ENCODE measurements around the gene TWNK.
A peak's percentile ranks its signal among the peaks of the same experiment; 100 is the strongest.
"Not testable (repeated sequence)": the region's sequence is repeated elsewhere in the genome, so short reads cannot be mapped to it uniquely, and the experiment has no call there.

The TWNK gene

DNA sequence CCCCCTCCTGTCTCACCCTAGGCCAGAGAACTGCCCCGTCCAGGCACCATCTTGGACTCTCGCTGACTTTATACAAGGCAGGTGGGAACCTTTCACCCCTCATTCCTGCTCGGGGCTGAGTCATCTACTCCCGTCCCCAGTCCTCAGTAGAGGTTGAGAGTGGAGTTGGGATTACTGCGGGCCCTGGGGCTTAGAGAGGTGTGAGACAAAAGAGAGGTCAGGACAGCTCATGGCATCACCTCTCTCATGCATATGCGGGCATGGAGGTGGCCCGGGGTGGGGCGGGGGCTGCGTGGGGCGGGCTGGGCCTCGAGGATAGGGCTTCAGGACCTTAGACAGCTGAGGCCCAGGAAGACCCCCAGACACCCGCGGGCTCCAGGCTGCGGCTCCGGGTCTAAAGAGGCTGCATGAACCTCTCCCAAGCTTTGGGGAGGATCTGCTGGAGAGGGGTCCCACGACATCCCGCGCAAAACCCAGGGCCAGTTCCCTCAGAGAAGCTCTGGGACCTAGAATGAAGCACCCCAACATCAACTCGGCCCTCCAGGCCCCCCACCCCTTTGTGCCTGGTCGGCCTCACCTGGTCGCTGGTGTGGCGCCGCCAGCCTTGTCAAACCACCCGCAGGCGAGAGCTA is 43.3 kb downstream of the TWNK start:
- no peak for DNase-seq (ENCODE audit: low spot score)

DNA sequence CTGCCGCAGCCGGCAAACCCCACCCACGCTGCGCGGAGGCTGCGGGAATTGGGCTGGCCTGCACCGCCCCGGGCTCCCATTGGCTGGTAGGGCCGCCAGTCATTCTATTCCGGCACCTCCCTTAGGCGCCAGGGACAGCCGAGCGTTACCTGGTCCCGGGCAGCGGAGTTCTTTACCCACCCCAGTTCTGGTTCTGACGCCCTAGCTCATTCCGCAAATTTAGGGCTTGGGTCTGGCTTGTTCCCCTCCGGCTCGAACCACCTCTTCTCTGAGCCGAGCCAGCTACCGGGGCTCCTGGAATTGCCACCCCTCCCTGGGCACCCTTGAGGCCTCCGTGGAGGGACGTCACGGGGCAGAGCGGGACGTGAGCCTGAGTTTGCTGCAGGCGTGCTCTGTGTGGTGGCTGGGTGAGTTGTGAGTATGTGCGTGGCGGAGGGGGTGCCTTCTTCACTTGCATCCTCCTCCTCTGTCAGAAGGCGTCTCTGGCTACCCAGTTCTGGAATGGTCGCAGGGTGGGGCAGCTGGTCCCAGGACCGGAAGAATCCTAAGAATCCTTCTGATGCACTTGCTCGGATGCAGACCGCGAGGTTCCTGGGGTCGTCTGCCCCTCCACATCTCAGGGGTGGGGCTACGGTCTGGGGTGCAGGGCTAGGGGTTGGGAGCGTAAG is 43.9 kb downstream of the TWNK start, which contains the start of the genes PDZD7 and SFXN3:
Gene PDZD7 (minus strand): TSS at position 2 of the 668 bp plus-strand sequence. CDS start 910 bp downstream, outside the sequence.
Gene SFXN3 (plus strand): TSS at position 107 of the 668 bp plus-strand sequence. CDS start 3,461 bp downstream, outside the sequence.
- DNase-seq (ENCODE audit: low spot score): peak; percentile 95

GRCh38 chr10:101031796-101032636 is 44.7 kb downstream of the TWNK start:
- peak; percentile 89 for DNase-seq (ENCODE audit: low spot score)

- DNase-seq (ENCODE audit: low spot score): peak; percentile 84
Measured at GRCh38 chr10:101032637-101033224, 45.4 kb downstream of the TWNK start.

GRCh38 chr10:101033276-101033675 is 45.9 kb downstream of the TWNK start:
- DNase-seq (ENCODE audit: low spot score): no peak

DNA sequence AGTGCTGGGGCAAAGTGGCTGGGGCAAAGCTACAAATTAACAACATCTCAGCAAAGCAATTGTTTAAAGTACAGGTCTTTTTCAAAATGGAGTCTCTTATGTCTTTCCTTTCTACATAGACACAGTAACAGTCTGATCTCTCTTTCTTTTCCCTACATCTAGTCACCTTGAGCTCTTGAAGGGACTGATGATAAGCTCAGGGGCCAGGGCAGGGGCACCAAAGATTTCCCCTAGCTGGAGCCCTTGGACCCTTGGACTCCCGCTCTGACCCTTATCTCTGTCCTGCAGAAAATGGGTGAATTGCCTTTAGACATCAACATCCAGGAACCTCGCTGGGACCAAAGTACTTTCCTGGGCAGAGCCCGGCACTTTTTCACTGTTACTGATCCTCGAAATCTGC is 47.1 kb downstream of the TWNK start:
- not testable (repeated sequence) for DNase-seq (ENCODE audit: low spot score)

DNA sequence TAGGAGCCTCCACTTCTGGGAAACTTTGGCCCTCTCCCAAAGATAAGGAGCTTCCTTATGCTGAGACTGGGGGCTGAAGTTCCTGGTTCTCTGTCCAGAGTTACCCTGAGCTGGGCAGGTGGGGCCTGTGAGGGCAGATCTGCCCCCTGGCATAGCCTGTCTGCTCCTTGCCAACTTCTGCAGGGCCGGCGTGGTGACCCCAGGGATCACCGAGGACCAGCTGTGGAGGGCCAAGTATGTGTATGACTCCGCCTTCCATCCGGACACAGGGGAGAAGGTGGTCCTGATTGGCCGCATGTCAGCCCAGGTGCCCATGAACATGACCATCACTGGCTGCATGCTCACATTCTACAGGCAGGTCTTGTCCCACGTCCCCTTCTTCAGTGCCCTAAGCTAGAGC is 48.0 kb downstream of the TWNK start:
- DNase-seq (ENCODE audit: low spot score): no peak

GRCh38 chr10:101035916-101036702 is 48.8 kb downstream of the TWNK start:
- no peak for DNase-seq (ENCODE audit: low spot score)

- no peak for DNase-seq (ENCODE audit: low spot score)
Measured at GRCh38 chr10:101036726-101037125, 49.4 kb downstream of the TWNK start.

GRCh38 chr10:101038484-101038883 is 51.1 kb downstream of the TWNK start:
- DNase-seq (ENCODE audit: low spot score): no peak

- peak; percentile 68 for DNase-seq (ENCODE audit: low spot score)
Measured at GRCh38 chr10:101040061-101040460, 52.7 kb downstream of the TWNK start.

DNA sequence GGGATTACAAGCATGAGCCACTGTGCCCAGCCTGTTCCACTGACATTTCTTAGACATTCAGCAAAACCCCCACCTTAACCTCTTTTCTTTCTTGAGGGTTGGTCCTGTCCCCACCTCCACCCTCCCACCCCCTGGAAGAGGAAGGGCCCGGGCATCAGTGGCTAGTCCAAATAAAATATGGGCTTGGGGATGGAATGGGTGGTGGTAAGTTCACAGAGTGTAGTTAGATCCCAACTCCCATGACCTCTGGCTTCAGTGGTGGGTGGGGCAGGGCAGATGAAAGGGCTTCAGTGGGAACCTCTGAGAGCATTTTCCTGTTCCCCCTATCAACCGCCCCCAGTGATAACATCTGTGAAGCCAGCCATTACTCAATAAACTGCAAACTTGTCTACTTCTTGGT is 53.5 kb downstream of the TWNK start:
- DNase-seq (ENCODE audit: low spot score): no peak

GRCh38 chr10:101041252-101041761 is 54.0 kb downstream of the TWNK start:
- peak; percentile 87 for DNase-seq (ENCODE audit: low spot score)

DNA sequence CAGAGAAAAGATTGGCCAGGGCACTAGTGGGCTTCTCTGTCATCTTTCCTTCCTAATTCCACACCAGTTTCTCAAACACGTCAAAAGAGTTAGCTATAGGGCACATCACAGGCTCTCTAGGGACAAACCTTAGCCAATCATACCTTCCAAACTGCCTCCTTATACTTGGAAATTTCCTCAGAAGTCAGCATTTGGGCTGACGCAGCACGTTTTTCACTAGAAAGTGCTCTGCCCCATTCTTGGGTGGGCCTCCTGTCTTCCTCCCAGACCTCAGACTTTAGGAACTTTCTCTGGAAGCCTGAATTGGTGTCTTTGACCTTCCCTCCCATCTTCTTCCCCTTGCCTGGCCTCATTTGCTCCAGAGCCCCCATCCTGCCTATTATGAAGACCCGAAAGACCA is 54.8 kb downstream of the TWNK start:
- DNase-seq (ENCODE audit: low spot score): no peak

DNA sequence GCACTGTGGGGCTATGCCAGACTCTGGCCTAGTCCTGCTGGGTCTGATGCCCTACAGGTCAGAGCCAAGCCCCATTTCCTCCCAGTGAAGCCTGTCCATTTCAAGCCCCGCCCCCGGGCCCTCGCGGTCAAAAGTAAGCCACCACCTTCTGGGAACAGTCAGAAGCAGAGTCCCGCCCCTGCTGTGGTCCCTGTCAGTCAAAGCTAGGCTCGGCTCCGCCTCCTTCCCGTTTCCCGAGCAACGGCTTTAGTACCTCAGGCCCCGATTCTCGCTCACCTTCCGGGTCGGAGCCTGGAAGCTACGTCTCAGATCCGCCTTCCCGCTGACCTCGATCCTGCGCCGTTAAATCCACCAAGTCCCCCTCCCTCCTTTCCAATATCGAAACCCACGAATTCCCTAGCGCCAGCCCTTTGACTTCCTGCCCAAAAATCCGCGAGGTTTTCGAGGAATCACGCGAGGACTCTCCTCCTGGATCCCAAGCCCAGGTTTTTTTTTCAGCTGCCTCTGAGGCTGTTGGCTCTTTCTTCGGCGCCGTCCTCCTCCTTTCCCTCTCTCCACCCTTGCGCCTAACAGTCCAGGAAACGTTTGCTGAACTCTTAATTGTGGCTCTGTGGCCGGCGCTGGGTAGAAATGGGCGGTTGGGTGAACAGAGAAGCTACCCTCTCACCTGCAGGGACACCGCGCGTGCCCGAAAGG is 55.5 kb downstream of the TWNK start:
- peak; percentile 79 for DNase-seq (ENCODE audit: low spot score)

DNA sequence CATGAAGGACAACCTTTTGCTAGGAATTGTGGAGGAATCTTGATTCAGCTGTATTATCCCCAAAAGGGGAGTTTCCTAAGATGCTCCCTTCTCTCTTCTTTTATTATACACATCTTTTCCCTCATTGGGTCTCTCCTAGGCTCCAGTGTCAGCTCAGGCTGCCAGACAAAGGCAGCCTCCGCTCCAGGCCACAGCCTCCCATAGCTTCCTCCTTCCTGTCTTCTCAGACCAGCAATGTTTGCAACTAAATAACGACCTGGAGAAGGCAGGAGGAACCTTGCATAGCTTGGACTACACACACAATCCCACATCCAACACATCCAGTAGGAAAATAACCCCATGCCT is 56.0 kb downstream of the TWNK start:
- DNase-seq (ENCODE audit: low spot score): no peak
